ENCODE results near the gene GP1BB. TPM values are rescaled to one million over a fixed set of nuclear protein-coding genes. Genes with fewer than 3 reads are reported as not detected.

The GP1BB gene
- total and polyA plus RNA-seq, 11 donors, result 1.4 to 52.2 (median 10.7) TPM; not detected in 3

DNA sequence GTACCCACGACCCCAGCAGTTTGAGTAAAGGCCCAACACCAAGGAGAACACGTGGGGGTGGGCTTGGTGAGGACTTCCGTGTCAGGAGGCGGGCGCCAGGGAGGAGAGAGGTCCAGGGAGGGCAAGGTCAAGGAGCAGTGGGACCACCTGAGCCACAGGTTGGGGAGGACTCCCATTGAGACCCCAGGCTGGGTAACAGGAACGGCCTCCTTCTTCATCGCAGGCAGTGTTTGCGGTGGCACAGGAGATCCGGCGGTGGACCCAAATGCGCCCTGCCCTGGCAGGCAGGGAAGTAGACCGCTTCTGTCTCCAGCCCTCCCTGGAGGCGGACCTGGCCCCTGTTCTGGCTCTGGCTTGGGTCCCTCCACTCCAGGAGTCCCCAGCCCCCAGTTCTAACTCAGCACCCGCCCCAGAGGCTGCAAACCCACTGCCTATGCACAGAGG lies 31.4 kb downstream of the GP1BB start:
- no peak overlapping the region for H3K27ac ChIP-seq
- ATAC-seq (no peak), DNase-seq (no peak)
- no peaks in the 10 kb centered on the region for H3K36me3 ChIP-seq
- H3K9me3 ChIP-seq, result no peaks in the 10 kb centered on the region
- H3K4me1 ChIP-seq, result peaks cover 0 to 41% (median 13%) of the 10 kb centered on the region in 12 donors
- intact Hi-C loops (cut with DNase I), result no loop called here
- WGBS, 4 donors, result 33 to 67% (median 42%) methylated on average over 7 to 14 of the region's 14 CpGs
- peaks cover 50 to 84% (median 61%) of the 10 kb centered on the region in 9 donors for H3K27me3 ChIP-seq
- no peak overlapping the region for H3K4me3 ChIP-seq
- TF ChIP-seq POLR2A (IDR thresholded peaks at IDR 0.05), result no peak
- TF ChIP-seq, protein P1, sequence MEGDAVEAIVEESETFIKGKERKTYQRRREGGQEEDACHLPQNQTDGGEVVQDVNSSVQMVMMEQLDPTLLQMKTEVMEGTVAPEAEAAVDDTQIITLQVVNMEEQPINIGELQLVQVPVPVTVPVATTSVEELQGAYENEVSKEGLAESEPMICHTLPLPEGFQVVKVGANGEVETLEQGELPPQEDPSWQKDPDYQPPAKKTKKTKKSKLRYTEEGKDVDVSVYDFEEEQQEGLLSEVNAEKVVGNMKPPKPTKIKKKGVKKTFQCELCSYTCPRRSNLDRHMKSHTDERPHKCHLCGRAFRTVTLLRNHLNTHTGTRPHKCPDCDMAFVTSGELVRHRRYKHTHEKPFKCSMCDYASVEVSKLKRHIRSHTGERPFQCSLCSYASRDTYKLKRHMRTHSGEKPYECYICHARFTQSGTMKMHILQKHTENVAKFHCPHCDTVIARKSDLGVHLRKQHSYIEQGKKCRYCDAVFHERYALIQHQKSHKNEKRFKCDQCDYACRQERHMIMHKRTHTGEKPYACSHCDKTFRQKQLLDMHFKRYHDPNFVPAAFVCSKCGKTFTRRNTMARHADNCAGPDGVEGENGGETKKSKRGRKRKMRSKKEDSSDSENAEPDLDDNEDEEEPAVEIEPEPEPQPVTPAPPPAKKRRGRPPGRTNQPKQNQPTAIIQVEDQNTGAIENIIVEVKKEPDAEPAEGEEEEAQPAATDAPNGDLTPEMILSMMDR (IDR thresholded peaks at IDR 0.05), result no peak

DNA sequence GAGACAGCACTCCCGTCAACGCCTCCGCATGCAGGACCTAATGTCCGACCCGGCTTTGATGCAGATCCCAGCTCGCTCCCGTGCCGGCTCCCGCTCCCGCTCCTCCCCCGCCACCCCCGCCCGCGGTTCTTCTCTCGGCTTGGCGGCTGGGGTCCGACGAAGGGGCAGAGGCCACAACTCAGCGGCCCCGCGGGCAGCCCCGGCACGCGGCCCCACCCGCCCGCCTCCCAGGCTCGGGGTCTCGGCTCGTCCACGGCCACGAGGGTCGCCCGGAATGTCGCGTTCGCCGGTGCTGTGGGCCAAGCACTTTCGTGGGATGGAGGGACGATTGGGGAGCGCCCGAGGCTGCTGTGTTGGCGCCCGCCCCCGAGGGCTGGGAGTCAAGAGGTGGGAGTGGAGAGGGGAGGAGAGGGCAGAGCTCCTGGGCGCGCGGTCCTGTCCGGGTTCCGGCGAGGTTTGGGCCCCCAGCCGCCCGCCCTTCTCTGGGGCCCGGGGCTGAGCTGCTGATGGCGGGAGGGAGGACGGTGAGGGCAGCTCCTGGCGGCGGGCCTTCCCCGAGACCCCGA lies 31.9 kb downstream of the GP1BB start:
- Histone ChIP-seq H3K36me3 (no peaks in the 10 kb centered on the region), H3K4me1 (peaks cover 0 to 46% (median 18%) of the 10 kb centered on the region in 12 donors), H3K27me3 (peaks cover 55 to 84% (median 65%) of the 10 kb centered on the region in 9 donors), H3K4me3 (no peak overlapping the region), H3K27ac (no peak overlapping the region), H3K9me3 (no peaks in the 10 kb centered on the region)
- intact Hi-C loops (cut with DNase I), result no loop called here
- DNase-seq, result no peak
- ATAC-seq, result no peak
- 0 to 2% (median 1%) methylated on average over 22 to 59 of the region's 59 CpGs for WGBS, 4 donors
- TF ChIP-seq, protein P1 (IDR thresholded peaks at IDR 0.05), result no peak
- TF ChIP-seq POLR2A (IDR thresholded peaks at IDR 0.05), result no peak

DNA sequence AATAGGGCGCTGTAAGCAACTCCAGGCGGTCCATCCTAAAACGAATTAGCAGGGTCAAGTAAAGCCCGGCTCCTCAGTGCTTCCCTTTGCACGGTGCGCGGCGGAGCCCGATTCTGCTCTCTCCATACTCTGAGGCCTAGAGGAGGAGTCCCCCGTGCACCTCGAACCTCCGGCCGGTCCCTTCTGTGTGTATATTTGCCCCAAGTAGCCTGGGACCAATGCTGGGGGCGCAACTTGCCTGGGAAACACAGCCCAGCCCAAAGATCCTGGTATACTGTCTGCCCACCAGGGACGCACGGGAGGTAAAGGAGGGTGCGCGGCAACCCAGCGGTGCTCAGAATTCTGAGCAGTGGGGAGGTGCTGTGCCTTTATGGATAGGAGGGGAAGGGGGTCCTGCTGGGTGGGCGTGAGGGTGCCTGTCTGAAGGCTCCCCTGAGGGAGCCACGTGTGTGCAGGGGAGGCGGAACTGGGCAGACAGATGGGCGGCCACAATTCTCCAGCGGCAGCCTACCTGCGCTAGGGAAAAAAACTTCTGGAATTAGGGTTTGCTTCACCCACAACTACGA lies 32.5 kb downstream of the GP1BB start:
- intact Hi-C loops (cut with DNase I), result no loop called here

More for the DNA sequence above, 32.5 kb downstream of the GP1BB start:
- Histone ChIP-seq H3K27me3 (peaks cover 55 to 84% (median 65%) of the 10 kb centered on the region in 9 donors), H3K9me3 (no peaks in the 10 kb centered on the region), H3K4me3 (peak overlapping the region in 1 of 12 donors; percentile 0), H3K27ac (no peak overlapping the region), H3K36me3 (no peaks in the 10 kb centered on the region), H3K4me1 (peaks cover 0 to 47% (median 18%) of the 10 kb centered on the region in 12 donors)
- TF ChIP-seq, protein P1 (IDR thresholded peaks at IDR 0.05), result no peak
- no peak for TF ChIP-seq POLR2A (IDR thresholded peaks at IDR 0.05)
- ATAC-seq, result no peak
- DNase-seq, result no peak
- WGBS, 4 donors, result 3 to 4% (median 4%) methylated on average over 15 to 26 of the region's 26 CpGs
